Hepatocyte (in vitro differentiated cells): ENCODE results near the gene INO80. TPM values are rescaled to one million over a fixed set of nuclear protein-coding genes. Genes with fewer than 3 reads are reported as not detected.
A peak's percentile ranks its signal among the peaks of the same experiment; 100 is the strongest.

Experiments
- DNase-seq: peaks from one replicate; pipeline ENCODE4 v3.0.0-alpha.2; 2016; ENCODE audit warnings: low spot score
- H2AFZ ChIP-seq: fragments of 200-600 bp; sonication (generic); 2 replicates; pipeline ENCODE4 v1.6.0; 2016; ENCODE audit warnings: antibody characterized with exemption, mild to moderate bottlenecking
- H3K27ac ChIP-seq: fragments of 200-600 bp; sonication (generic); 2 replicates; pipeline ENCODE4 v1.5.1; 2016; ENCODE audit warnings: mild to moderate bottlenecking
- H3K27me3 ChIP-seq: fragments of 200-600 bp; sonication (generic); 2 replicates; pipeline ENCODE4 v1.6.1; 2016
- H3K36me3 ChIP-seq: fragments of 200-600 bp; sonication (generic); replicated peaks from 2 replicates; pipeline ENCODE4 v1.5.1; 2016; ENCODE audit warnings: low read depth; ENCODE audit not compliant: insufficient read depth
- H3K4me1 ChIP-seq: fragments of 200-600 bp; sonication (generic); 2 replicates; pipeline ENCODE4 v1.5.1; 2016; ENCODE audit warnings: mild to moderate bottlenecking, moderate library complexity; ENCODE audit not compliant: insufficient read depth
- H3K4me2 ChIP-seq: fragments of 200-600 bp; sonication (generic); 2 replicates; pipeline ENCODE4 v1.6.0; 2016
- H3K4me3 ChIP-seq: fragments of 200-600 bp; sonication (generic); 2 replicates; pipeline ENCODE4 v1.5.1; 2016; ENCODE audit warnings: mild to moderate bottlenecking
- H3K79me2 ChIP-seq: fragments of 200-600 bp; sonication (generic); 2 replicates; pipeline ENCODE4 v1.6.0; 2017; ENCODE audit warnings: mild to moderate bottlenecking
- H3K9me2 ChIP-seq: fragments of 200-600 bp; sonication (generic); replicated peaks from 2 replicates; pipeline ENCODE4 v1.6.0; 2017; ENCODE audit warnings: mild to moderate bottlenecking; ENCODE audit not compliant: insufficient read depth
- H3K9me3 ChIP-seq: fragments of 200-600 bp; sonication (generic); 2 replicates; pipeline ENCODE4 v1.5.1; 2016; ENCODE audit warnings: low read depth, mild to moderate bottlenecking
- H4K20me1 ChIP-seq: fragments of 200-600 bp; sonication (generic); 2 replicates; pipeline ENCODE4 v1.6.0; 2016; ENCODE audit warnings: mild to moderate bottlenecking; ENCODE audit not compliant: insufficient read depth, poor library complexity, severe bottlenecking
- CTCF ChIP-seq: fragments of 200-600 bp; sonication (generic); IDR thresholded peaks from 2 replicates; pipeline ENCODE4 v1.5.1; 2016; ENCODE audit warnings: antibody characterized with exemption, mild to moderate bottlenecking; ENCODE audit not compliant: poor library complexity
- EZH2 ChIP-seq: fragments of 200-600 bp; sonication (generic); IDR thresholded peaks from 2 replicates; pipeline ENCODE4 v1.6.1; 2016; ENCODE audit warnings: antibody characterized with exemption, mild to moderate bottlenecking, borderline replicate concordance
- EZH2phosphoT487 ChIP-seq: fragments of 200-600 bp; sonication (generic); IDR thresholded peaks from one replicate; pipeline ENCODE4 v1.6.1; 2018; ENCODE audit warnings: antibody characterized with exemption, mild to moderate bottlenecking, low read depth, moderate library complexity; ENCODE audit not compliant: unreplicated experiment, severe bottlenecking
- WGBS: methylation state at CpG from one replicate; pipeline ENCODE4 v1.1.6; 2016; ENCODE audit warnings: low lambda C conversion rate; ENCODE audit errors: missing lambda C conversion rate; 5-methylcytosine and 5-hydroxymethylcytosine counted together
- polyA plus RNA-seq: library from polyadenylated mRNA; unstranded; fragments of >200 nt; fragmentation: Nextera tagmentation; extraction: Ambion mirVana; gene quantifications from 2 replicates; pipeline ENCODE4 v1.2.1, GENCODE V29; 2016
- total RNA-seq: library from RNA; depleted of rRNA; stranded (reverse); fragments of >200 nt; gene quantifications from 2 replicates; pipeline ENCODE4 v1.2.3, GENCODE V29; 2014

The INO80 gene
- total and polyA plus RNA-seq, 2 experiments from 2014 or later = 4.5 to 15.5 TPM

GRCh38 chr15:40943764-40944365, 172.2 kb downstream of the INO80 start:
- no peak overlapping the region for H3K4me3 ChIP-seq
- TF ChIP-seq CTCF (no peak), EZH2phosphoT487 (no peak), EZH2 (no peak)
- no peaks in the 10 kb centered on the region for H3K36me3 ChIP-seq
- no peak overlapping the region for H2AFZ ChIP-seq
- no peak for DNase-seq
- no peaks in the 10 kb centered on the region for H4K20me1 ChIP-seq
- no peaks in the 10 kb centered on the region for H3K9me3 ChIP-seq
- H3K27me3 ChIP-seq = no peaks in the 10 kb centered on the region
- WGBS = 95% methylated on average over 9 of the region's 9 CpGs
- H3K4me1 ChIP-seq = peaks cover 11% of the 10 kb centered on the region
- H3K9me2 ChIP-seq = no peaks in the 10 kb centered on the region
- no peaks in the 10 kb centered on the region for H3K79me2 ChIP-seq
- H3K27ac ChIP-seq = no peak overlapping the region
- no peak overlapping the region for H3K4me2 ChIP-seq

GRCh38 chr15:40942878-40943277, 173.2 kb downstream of the INO80 start:
- no peak overlapping the region for H3K4me3 ChIP-seq
- no peaks in the 10 kb centered on the region for H3K36me3 ChIP-seq
- peaks cover 11% of the 10 kb centered on the region for H3K4me1 ChIP-seq
- H3K79me2 ChIP-seq = no peaks in the 10 kb centered on the region
- peak overlapping the region; percentile 96 for H3K4me2 ChIP-seq
- H3K9me2 ChIP-seq = no peaks in the 10 kb centered on the region
- no peak overlapping the region for H2AFZ ChIP-seq
- H3K9me3 ChIP-seq = no peaks in the 10 kb centered on the region
- TF ChIP-seq CTCF (no peak), EZH2phosphoT487 (no peak), EZH2 (no peak)
- no peaks in the 10 kb centered on the region for H3K27me3 ChIP-seq
- H4K20me1 ChIP-seq = no peaks in the 10 kb centered on the region
- no peak overlapping the region for H3K27ac ChIP-seq
- 92% methylated on average over 12 of the region's 12 CpGs for whole genome bisulfite sequencing
- DNase-seq = no peak

GRCh38 chr15:40942337-40942854, 173.7 kb downstream of the INO80 start:
- DNase-seq = no peak
- WGBS = 46% methylated on average over 15 of the region's 15 CpGs
- H2AFZ ChIP-seq = peak overlapping the region; percentile 91

More at GRCh38 chr15:40942337-40942854, 173.7 kb downstream of the INO80 start:
- Histone ChIP-seq H3K4me2 (peak overlapping the region; percentile 96), H4K20me1 (no peaks in the 10 kb centered on the region), H3K79me2 (no peaks in the 10 kb centered on the region), H3K9me3 (no peaks in the 10 kb centered on the region), H3K27me3 (no peaks in the 10 kb centered on the region), H3K36me3 (no peaks in the 10 kb centered on the region), H3K27ac (peak overlapping the region; percentile 50), H3K4me1 (peaks cover 11% of the 10 kb centered on the region), H3K9me2 (no peaks in the 10 kb centered on the region), H3K4me3 (peak overlapping the region; percentile 27)
- TF ChIP-seq EZH2phosphoT487 (no peak), EZH2 (no peak), CTCF (no peak)
